Transverse colon (tissue), 4 donors: ENCODE data around the gene TTC28.

Source experiments
- CTCF ChIP-seq, 5 experiments: fragments of 200-600 bp in 3 of 5; fragments of 450-650 bp in 2 of 5; sonication (generic) in 3 of 5; IDR thresholded peaks; 1 replicate in 2 of 5; 2 replicates in 3 of 5; pipeline ENCODE4 v1.5.1; 2016 to 2017; ENCODE audit warnings: antibody characterized with exemption in 5 of 5, inconsistent platforms in 3 of 5, mild to moderate bottlenecking in 2 of 5, moderate library complexity in 1 of 5
- EP300 ChIP-seq: sonication (generic); formaldehyde crosslinking; IDR thresholded peaks from one replicate; pipeline ENCODE4 v1.6.1; 2017; ENCODE audit warnings: antibody characterized with exemption, low read depth
- POLR2A ChIP-seq: fragments of 450-650 bp; IDR thresholded peaks from one replicate; pipeline ENCODE4 v1.6.1; 2016; ENCODE audit warnings: antibody characterized with exemption, mild to moderate bottlenecking, moderate library complexity
- POLR2AphosphoS5 ChIP-seq, 3 donors: sonication (generic); formaldehyde crosslinking; IDR thresholded peaks; one replicate each; pipeline ENCODE4 v1.6.1; 2016; ENCODE audit warnings: antibody characterized with exemption in 3 of 3

- no peak for TF ChIP-seq POLR2AphosphoS5 (IDR thresholded peaks at IDR 0.05)
- TF ChIP-seq CTCF (IDR thresholded peaks at IDR 0.05): no peak
- no peak for TF ChIP-seq POLR2A
- no peak for TF ChIP-seq EP300
These were observed 173.5 kb downstream of the TTC28 start for GRCh38 chr22:28506150-28506535.
